T1000 (cell line): ENCODE results near the gene DDR2.

Experiments used
- DNase-seq: peaks from one replicate; lab custom pipeline; 2025; ENCODE audit warnings: mixed read lengths; lab: John Stamatoyannopoulos, UW

DDR2 gene

DNA sequence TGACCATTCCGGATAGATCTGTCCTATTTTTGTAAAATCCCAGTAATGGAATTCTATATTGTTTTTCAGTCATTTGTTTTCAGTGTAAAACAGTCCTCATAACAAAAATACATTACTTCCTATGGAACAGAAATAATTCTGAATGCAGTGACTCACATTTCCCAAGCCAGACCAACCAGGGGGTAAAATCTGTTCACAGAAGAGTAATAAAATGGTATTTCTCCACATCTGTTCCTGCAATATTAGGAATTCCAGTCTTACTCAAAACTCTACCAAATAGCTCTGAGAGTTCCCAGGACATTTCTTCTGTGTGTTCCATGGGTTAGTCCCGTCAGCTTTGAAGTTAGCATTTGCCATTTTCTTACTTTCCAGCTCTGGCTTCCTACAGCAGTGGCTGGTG lies 2.6 kb upstream of the DDR2 start:
- DNase-seq = no peak

GRCh38 chr1:162631546-162632191 lies 595 bp upstream of the DDR2 start:
- DNase-seq = no peak

GRCh38 chr1:162632698-162633080 lies 425 bp downstream of the DDR2 start:
- no peak for DNase-seq

- DNase-seq = no peak
Measured at GRCh38 chr1:162633081-162633762, 958 bp downstream of the DDR2 start.

GRCh38 chr1:162635418-162635817 lies 3.2 kb downstream of the DDR2 start:
- no peak for DNase-seq

- DNase-seq = no peak
Measured at GRCh38 chr1:162639718-162640117, 7.5 kb downstream of the DDR2 start.

DNA sequence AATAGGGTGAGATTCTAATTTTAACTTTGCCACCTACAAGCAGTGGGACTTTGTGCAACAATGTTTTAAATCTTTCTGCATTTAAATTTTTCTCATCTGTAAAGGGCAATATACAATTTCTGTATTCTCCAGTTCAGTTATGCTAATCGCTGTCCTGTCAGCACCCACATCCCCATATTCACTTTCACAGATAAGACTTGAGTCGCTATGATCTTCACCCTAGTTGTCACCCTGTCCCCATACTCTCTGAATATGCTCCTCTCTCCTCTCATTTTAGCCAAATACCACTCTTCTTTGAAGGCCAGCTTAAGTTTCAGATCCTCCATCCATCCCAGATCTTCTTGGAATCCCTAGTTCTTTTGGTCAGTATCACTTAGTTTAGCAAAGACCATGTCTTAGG lies 8.8 kb downstream of the DDR2 start:
- no peak for DNase-seq

DNA sequence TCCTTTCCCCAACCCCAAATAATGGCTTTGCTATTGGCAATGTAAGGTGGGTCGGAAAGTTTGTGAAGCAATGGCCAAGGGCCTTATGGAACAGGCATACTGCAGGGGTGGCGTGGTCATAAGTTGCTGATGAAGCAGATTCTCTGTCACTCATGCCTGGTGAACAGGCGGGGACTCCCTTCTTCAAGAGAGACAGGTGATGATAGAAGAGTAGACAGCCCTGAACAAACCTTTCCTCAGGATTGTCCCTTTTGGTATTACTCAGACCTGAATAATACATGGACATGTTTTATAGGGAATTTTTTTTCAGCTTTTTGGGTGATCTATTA lies 12.7 kb downstream of the DDR2 start:
- DNase-seq = no peak

DNA sequence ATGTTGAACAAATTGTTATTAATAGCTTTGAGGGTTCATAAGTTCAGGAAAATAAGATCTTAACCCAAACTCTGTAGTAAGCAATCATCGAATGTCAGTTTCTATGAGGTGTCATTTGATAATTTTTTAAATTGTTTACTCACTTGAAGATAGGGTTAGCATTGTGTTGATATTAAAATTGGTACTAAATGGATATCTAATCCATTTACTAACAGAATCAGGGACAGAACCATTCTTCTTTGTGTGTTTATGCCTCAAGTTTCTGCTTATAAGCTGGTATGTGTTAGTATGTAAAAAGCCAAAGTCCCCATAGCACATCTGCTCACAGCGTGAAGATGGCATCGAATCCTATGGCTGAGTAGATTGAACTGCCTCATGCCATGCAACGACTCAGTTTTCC lies 13.4 kb downstream of the DDR2 start:
- DNase-seq = no peak

- no peak for DNase-seq
Measured at GRCh38 chr1:162649583-162649982, 17.3 kb downstream of the DDR2 start.

- DNase-seq = no peak
Measured at GRCh38 chr1:162654915-162655620, 22.8 kb downstream of the DDR2 start.

- DNase-seq = no peak
Measured at GRCh38 chr1:162656266-162656665, 24.0 kb downstream of the DDR2 start.

DNA sequence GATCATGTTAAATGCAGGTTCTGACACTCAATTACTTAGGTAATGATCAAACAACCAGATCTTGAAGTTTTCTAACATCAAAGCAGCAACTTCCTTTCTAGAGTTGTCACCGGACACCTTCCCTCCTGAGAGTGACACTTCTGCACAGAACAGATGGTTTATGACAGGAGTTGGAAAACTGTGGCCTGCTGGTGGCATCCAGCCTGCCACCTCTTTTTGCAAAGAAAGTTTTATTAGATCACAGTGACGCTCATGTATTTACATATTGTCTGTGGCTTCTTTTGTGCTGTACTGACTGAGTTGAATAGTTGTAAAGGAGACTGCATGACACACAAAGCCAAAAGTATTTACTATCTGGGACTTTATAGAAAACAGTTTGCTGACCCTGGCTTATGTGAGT lies 28.3 kb downstream of the DDR2 start:
- no peak for DNase-seq

- DNase-seq = no peak
Measured at GRCh38 chr1:162661336-162661735, 29.1 kb downstream of the DDR2 start.

- no peak for DNase-seq
Measured at GRCh38 chr1:162662013-162662412, 29.7 kb downstream of the DDR2 start.

GRCh38 chr1:162663086-162663485 lies 30.8 kb downstream of the DDR2 start:
- no peak for DNase-seq

GRCh38 chr1:162663589-162664106 lies 31.4 kb downstream of the DDR2 start:
- DNase-seq = no peak

GRCh38 chr1:162666006-162666645 lies 33.9 kb downstream of the DDR2 start:
- no peak for DNase-seq

- DNase-seq = no peak
Measured at GRCh38 chr1:162667381-162668080, 35.3 kb downstream of the DDR2 start.

- peak; percentile 12 for DNase-seq
Measured at GRCh38 chr1:162670928-162671663, 38.8 kb downstream of the DDR2 start.

DNA sequence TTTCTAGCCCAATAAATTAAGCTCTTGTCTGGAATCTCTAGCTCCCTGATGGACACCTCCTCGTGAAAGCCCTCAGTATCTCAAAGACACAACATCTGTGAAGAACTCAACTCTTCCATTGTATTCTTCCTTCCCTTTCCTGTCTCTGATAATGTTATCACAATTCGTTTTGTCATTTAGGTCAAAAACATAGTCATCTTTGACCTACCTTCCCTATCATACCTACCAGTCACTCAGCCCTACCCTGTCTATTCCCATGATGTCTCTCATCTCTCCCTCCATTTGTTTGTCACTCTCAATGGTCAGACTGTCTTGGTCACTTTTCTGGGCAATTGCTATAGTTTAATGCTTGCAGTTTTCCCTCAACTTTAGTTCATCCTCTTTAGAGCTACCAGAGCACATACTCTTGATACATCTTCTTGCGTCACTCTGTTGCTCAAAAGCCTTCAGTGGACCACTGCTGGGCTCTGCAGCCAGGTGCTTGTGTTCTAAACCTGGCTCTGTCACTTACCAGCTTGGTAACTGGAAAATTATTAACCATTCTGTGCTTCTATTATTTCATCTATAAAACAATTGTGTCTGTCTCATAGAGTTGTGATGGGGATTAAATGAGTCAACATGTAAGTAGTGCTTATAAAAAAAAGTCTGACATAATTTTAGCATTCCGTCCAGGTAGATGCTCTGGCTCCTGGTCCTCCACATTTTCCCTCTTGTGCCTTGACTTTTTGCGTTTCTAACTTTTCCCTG lies 39.6 kb downstream of the DDR2 start:
- no peak for DNase-seq
